ENCODE measurements around the gene UXS1.

The UXS1 gene

GRCh38 chr2:106107509-106108131 is 86.5 kb downstream of the UXS1 start:
- peak; percentile 32 for DNase-seq

GRCh38 chr2:106106622-106107508 is 87.2 kb downstream of the UXS1 start:
- no peak for DNase-seq

GRCh38 chr2:106105151-106105922 is 88.8 kb downstream of the UXS1 start:
- DNase-seq, result no peak

- peak; percentile 58 for DNase-seq
Observed at GRCh38 chr2:106104332-106105062, 89.6 kb downstream of the UXS1 start.

GRCh38 chr2:106099691-106100090 is 94.4 kb downstream of the UXS1 start:
- no peak for DNase-seq

- no peak for DNase-seq
Observed at GRCh38 chr2:106098664-106099063, 95.4 kb downstream of the UXS1 start.

- no peak for DNase-seq
Observed at GRCh38 chr2:106098081-106098480, 96.0 kb downstream of the UXS1 start.

- DNase-seq, result no peak
Observed at GRCh38 chr2:106097038-106098000, 96.8 kb downstream of the UXS1 start.

GRCh38 chr2:106096299-106097037 is 97.6 kb downstream of the UXS1 start:
- no peak for DNase-seq

- DNase-seq, result no peak
Observed at GRCh38 chr2:106095478-106096298, 98.4 kb downstream of the UXS1 start.

- DNase-seq, result no peak
Observed at GRCh38 chr2:106094131-106094841, 99.8 kb downstream of the UXS1 start.

- no peak for DNase-seq
Observed at GRCh38 chr2:106090916-106091618, 103.0 kb downstream of the UXS1 start.

GRCh38 chr2:106089611-106090010 is 104.5 kb downstream of the UXS1 start:
- no peak for DNase-seq

- peak; percentile 26 for DNase-seq
Observed at GRCh38 chr2:106085181-106085940, 108.7 kb downstream of the UXS1 start.

GRCh38 chr2:106080959-106081358 is 113.1 kb downstream of the UXS1 start:
- DNase-seq, result no peak

GRCh38 chr2:106078096-106078495 is 116.0 kb downstream of the UXS1 start:
- DNase-seq, result no peak

- DNase-seq, result no peak
Observed at GRCh38 chr2:106076941-106077340, 117.2 kb downstream of the UXS1 start.

- no peak for DNase-seq
Observed at GRCh38 chr2:106075048-106075447, 119.1 kb downstream of the UXS1 start.

Measured in fibroblast of upper back skin (primary cell).